NCI-H1694 (cell line): ENCODE results near the gene FAM20C.

Experiments
- DNase-seq: peaks from one replicate; lab custom pipeline; 2025; lab: John Stamatoyannopoulos, UW

Gene FAM20C

GRCh38 chr7:226281-226895, 34.0 kb downstream of the FAM20C start:
- DNase-seq = no peak

DNA sequence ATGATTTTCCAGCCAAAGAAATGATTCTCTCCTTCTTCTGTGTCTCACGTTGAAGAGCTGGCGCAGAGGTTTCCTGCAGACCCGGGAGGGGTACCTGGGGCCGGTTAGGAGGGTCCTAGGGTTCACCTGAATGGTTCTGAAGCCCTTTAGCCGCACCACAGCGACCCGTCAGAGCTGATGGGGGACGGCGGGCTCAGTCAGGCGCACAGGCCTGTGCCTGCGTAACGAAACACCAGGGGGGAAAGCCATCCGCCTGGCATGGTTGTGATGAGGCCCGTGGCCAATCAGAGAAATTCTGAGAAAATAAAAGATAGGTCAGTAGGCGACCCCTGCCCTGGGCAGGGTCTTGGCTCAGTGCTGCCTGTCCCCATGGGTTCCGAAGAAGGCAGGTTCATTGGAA, 35.6 kb downstream of the FAM20C start:
- no peak for DNase-seq

- DNase-seq = no peak
These were observed 36.2 kb downstream of the FAM20C start for GRCh38 chr7:228610-229009.

- no peak for DNase-seq
These were observed 37.0 kb downstream of the FAM20C start for GRCh38 chr7:229184-229964.

GRCh38 chr7:230274-230673, 37.9 kb downstream of the FAM20C start:
- no peak for DNase-seq

DNA sequence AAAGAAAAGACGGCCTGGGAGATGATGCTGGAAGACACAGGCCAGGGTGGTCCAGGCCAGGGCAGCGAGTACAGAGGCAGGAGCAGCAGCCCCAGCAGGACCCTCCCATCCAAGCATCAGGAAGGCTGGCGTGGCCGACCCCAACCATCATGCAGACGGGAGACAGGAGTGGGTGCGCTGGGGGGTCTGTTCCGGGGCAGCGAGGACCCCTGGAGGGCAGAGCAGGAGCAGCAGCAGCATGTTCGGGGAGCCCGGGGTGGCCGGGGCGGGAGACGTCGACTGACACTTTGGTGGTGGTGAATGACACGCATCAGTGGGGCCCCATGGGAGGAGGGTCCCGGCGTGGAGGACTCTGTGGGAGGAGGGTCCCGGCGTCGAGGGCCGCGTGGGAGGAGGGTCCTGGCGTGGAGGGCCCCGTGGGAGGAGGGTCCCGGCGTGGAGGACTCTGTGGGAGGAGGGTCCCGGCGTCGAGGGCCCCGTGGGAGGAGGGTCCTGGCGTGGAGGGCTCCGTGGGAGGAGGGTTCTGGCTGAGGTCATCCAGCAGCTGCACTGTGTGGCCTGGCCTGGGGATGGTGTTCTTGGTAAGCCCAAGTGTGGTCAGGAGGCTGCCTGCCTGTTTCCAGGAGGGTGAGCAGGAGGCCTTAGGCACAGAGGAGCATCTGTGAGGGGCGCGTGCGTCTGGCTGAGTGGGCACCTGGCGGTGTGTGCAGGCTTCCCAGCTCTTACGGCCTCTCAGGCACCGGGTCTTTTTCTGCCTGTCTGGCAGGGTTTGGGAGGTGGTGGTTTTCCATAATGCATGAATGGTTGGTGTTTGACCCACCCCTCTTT, 38.9 kb downstream of the FAM20C start:
- no peak for DNase-seq

- DNase-seq = no peak
These were observed 39.5 kb downstream of the FAM20C start for GRCh38 chr7:231858-232246.

GRCh38 chr7:232410-233248, 40.3 kb downstream of the FAM20C start:
- no peak for DNase-seq

GRCh38 chr7:233249-234035, 41.1 kb downstream of the FAM20C start:
- DNase-seq = no peak

- no peak for DNase-seq
These were observed 41.8 kb downstream of the FAM20C start for GRCh38 chr7:234051-234707.

GRCh38 chr7:234708-235553, 42.6 kb downstream of the FAM20C start:
- no peak for DNase-seq

- DNase-seq = no peak
These were observed 43.4 kb downstream of the FAM20C start for GRCh38 chr7:235576-236395.

DNA sequence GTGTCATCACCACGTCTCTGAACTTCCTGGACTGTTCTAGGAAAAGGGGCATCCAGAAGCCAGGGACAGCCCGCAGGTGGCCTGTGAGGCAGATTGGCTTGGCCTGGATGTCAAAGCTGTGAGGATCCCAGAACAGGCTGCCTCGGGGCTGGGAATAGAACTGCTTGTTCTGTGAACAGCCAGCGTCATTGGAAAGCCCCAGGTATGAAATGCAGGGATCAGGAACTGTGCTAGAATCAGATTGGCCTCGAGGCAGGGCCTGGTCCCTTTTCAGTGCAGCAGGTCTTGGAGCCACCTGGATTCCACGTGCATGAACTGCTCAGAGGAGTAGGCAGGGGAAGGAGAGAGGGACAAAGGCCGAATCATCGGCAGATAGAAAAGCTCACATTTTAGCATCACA, 44.6 kb downstream of the FAM20C start:
- DNase-seq = no peak

DNA sequence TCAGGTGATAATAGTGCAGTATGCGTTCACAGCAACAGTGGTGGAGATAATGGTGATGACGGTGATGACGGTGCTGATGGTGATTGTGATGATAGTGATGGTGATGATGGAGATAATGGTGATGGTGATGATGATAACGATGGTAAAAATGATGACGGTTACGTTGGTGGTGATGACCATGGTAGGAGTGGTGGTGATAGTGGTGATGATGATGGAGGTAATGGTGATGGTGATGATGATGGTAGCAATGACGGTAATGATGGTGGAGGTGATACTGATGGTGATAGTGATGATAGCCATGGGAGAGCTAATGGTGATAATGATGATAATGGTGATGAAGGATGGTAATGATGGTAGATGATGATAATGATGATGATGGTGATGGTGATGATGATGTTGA, 45.0 kb downstream of the FAM20C start:
- DNase-seq = no peak

- DNase-seq = no peak
These were observed 47.8 kb downstream of the FAM20C start for GRCh38 chr7:240146-240676.

DNA sequence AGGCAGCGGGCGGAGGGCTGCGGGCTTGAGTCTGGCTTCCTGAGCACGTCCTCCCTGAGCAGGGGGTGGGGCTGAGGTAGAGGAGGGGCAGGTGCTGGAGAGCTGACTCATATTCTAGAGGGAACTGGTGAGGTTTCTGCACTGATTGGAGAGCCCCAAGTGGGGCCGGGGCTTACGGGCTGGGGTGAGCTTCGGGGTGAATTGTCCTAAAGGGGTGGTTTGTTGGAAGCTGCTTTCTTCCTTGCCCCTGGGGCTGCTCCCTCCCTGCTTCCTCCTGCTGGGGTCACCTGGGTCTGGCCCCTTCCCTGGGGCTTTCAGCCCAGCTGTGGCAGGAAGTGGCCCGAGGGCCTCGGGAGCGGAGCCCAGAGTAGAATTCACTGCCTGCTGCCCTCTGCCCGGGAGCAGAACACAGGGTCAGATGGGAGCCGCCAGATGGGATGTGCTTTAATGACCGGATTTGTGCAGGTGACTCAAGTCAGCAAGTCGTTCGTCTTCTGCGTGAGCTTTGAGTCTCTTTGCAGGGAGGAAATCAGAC, 48.6 kb downstream of the FAM20C start:
- no peak for DNase-seq

DNA sequence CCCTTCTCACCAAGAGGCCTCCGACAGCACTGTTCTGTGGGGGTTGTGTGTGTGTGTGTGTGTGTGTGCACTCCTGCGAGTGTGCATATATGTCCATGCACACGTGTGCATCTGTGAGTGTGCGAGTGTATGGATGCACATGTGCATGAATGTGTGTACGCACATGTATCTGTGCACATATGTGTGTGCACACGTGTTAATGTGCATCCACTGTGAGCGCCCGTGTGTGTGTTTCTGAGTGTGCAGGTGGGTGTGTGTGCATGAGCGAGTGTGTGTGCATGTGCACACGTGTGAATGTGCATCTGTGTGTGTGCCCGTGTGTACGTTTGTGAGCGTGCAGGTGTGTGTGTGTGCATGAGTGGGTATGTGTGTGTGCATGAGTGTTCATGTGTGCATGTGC, 49.1 kb downstream of the FAM20C start:
- no peak for DNase-seq
